Kidney (tissue), 14 donors: ENCODE measurements around the gene FASLG. TPM values are rescaled to one million over a fixed set of nuclear protein-coding genes. Genes with fewer than 3 reads are reported as not detected.

Experiments used
- DNase-seq, 5 donors: peaks; one replicate each; pipeline ENCODE4 v3.0.0-alpha.2; 2013 to 2020
- FAIRE-seq: peaks from 2 replicates; lab custom pipeline; 2012; peaks lifted over from hg19 to GRCh38; lab: Jason Lieb, UNC
- H3K27ac ChIP-seq, 2 donors: one replicate each; pipeline ENCODE4 v1.7.0; 2013; ENCODE audit warnings: low read depth in 2 of 2, low read length in 2 of 2, inconsistent platforms in 1 of 2
- H3K27me3 ChIP-seq: one replicate; pipeline ENCODE4 v1.7.1; 2013; ENCODE audit warnings: low read length, inconsistent platforms; ENCODE audit not compliant: control insufficient read depth, insufficient read depth
- H3K36me3 ChIP-seq, 3 donors: one replicate each; pipeline versions ENCODE4 v1.7.0 to v1.7.1; 2013; ENCODE audit warnings: low read length in 3 of 3, control low read depth in 1 of 3, inconsistent platforms in 1 of 3; ENCODE audit not compliant: insufficient read depth in 3 of 3, control insufficient read depth in 2 of 3
- H3K4me1 ChIP-seq, 3 donors: one replicate each; pipeline versions ENCODE4 v1.7.0 to v1.7.1; 2013; ENCODE audit warnings: low read length in 3 of 3, inconsistent platforms in 1 of 3, low read depth in 1 of 3; ENCODE audit not compliant: control insufficient read depth in 2 of 3, insufficient read depth in 2 of 3
- H3K4me3 ChIP-seq, 3 donors: one replicate each; pipeline versions ENCODE4 v1.7.0 to v1.8.1; 2013; ENCODE audit warnings: low read length in 3 of 3, control low read depth in 1 of 3, inconsistent platforms in 1 of 3
- H3K9ac ChIP-seq, 3 donors: one replicate each; pipeline versions ENCODE4 v1.7.0 to v1.7.1; 2013; ENCODE audit warnings: low read length in 3 of 3, control low read depth in 1 of 3, inconsistent platforms in 1 of 3
- H3K9me3 ChIP-seq, 3 donors: one replicate each; pipeline versions ENCODE4 v1.7.0 to v1.7.1; 2013; ENCODE audit warnings: low read length in 3 of 3, control low read depth in 1 of 3, inconsistent platforms in 1 of 3; ENCODE audit not compliant: control insufficient read depth in 2 of 3, insufficient read depth in 1 of 3
- intact Hi-C: fragments of 100-400 bp; cut with DNase I; formaldehyde crosslinking; loops from one replicate; pipeline ENCODE4 v1.11.1; 2022
- polyA plus RNA-seq: library from polyadenylated mRNA; stranded (reverse); fragments of 350-450 nt; fragmentation: Illumina TruSeq; extraction: RNeasy Lipid Tissue Mini Kit (QIAGEN cat#74804); gene quantifications from one replicate; pipeline ENCODE4 v1.2.3, GENCODE V29; 2014; ENCODE audit warnings: low read depth, low replicate concordance; ENCODE audit not compliant: insufficient read depth
- total RNA-seq: library from RNA; stranded (reverse); fragmentation: NEBNext Ultra II Directional; extraction: Animal tissue kit (Norgen Biotek cat#: 25700); gene quantifications from one replicate; pipeline ENCODE4 v1.2.1, GENCODE V29; 2021
- TF ChIP-seq, protein P1 (sequence below): IDR thresholded peaks from 3 replicates; pipeline ENCODE4 v1.5.1; 2012; ENCODE audit warnings: mild to moderate bottlenecking, moderate library complexity, borderline replicate concordance; ENCODE audit not compliant: insufficient read depth; ENCODE audit errors: extremely low read depth
- donor health status: control.
- donor health status: control.
- donor health status: control.
- donor health status: control.
- donor health status: control.
- donor health status: DM: yes; HTN: yes; CAD: no.
- donor health status: Normal renal cell carcinoma (clear cell type).

The FASLG gene
- total and polyA plus RNA-seq, 2 donors from 2014 or later: 0.50 TPM; not detected in 1

DNA sequence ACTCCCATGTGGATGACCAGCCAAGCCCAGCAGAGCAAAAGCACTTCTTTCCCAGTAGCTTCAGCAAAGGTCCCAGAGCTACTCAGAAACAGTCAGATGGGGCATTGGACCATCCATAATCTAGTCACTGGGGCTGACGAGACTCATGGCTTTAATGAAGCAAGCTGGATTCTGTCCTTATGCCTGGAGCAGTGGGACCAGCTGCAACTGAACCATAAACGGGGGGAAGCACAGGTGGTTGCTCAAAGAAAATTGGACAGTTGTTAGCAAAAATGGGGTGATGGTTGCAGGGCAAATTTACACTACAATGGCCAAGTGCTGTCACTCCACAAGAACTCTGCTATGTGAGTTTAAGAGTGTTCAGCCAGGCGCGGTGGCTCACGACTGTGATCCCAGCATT, 17.4 kb upstream of the FASLG start:
- no peaks in the 10 kb centered on the region for H3K4me1 ChIP-seq
- no peak overlapping the region for H3K4me3 ChIP-seq
- H3K27ac ChIP-seq: no peak overlapping the region
- H3K36me3 ChIP-seq: no peaks in the 10 kb centered on the region
- DNase-seq (no peak), FAIRE-seq (no peak)
- no peaks in the 10 kb centered on the region for H3K27me3 ChIP-seq
- intact Hi-C loops: no loop called here
- H3K9me3 ChIP-seq: no peaks in the 10 kb centered on the region
- H3K9ac ChIP-seq: no peak overlapping the region
- TF ChIP-seq, protein P1, sequence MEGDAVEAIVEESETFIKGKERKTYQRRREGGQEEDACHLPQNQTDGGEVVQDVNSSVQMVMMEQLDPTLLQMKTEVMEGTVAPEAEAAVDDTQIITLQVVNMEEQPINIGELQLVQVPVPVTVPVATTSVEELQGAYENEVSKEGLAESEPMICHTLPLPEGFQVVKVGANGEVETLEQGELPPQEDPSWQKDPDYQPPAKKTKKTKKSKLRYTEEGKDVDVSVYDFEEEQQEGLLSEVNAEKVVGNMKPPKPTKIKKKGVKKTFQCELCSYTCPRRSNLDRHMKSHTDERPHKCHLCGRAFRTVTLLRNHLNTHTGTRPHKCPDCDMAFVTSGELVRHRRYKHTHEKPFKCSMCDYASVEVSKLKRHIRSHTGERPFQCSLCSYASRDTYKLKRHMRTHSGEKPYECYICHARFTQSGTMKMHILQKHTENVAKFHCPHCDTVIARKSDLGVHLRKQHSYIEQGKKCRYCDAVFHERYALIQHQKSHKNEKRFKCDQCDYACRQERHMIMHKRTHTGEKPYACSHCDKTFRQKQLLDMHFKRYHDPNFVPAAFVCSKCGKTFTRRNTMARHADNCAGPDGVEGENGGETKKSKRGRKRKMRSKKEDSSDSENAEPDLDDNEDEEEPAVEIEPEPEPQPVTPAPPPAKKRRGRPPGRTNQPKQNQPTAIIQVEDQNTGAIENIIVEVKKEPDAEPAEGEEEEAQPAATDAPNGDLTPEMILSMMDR: no peak

DNA sequence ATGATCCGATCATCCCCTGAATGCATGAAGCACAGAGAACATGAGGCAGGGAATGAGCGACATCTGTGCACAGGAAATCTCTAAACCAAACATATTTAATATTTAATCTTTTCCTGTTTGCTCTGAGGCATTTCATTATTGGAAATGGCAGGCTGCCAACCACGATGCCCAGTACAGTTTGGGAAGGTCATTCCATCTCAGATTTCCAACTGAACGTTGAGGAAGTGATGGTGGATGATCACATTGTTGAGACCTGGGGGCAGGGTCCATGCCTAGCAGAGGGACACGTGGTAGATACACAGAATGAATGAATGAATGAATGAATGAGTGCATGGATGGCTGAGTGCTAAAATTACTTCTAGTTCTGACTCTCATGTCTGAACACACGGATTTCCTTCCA, 15.9 kb upstream of the FASLG start:
- intact Hi-C loops: no loop called here
- FAIRE-seq: no peak

DNA sequence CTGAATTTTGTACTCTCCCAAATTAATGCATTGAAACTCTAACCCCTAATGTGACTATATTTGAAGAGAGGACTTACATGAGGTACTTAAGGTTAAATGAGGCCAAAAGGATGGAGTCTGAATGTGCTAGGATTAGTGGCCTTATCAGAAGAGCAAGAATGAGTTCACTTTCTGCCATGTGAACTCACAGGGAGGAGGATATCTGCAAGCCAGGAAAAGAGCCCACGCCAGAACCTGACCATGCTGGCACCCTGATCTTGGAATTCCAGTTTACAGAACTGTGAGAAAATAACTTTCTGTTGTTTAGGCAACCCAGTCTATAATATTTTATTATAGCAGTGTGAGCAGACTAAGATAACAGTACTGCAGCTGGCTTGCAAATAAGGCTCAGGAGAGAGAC, 12.2 kb upstream of the FASLG start:
- no peak overlapping the region for H3K9ac ChIP-seq
- FAIRE-seq (no peak), DNase-seq (no peak)
- H3K9me3 ChIP-seq: no peaks in the 10 kb centered on the region
- H3K27ac ChIP-seq: no peak overlapping the region
- H3K4me3 ChIP-seq: no peak overlapping the region
- no peaks in the 10 kb centered on the region for H3K4me1 ChIP-seq
- no peaks in the 10 kb centered on the region for H3K36me3 ChIP-seq
- intact Hi-C loops: no loop called here
- TF ChIP-seq, protein P1: no peak
- H3K27me3 ChIP-seq: no peaks in the 10 kb centered on the region

More for the DNA sequence above, 15.9 kb upstream of the FASLG start:
- DNase-seq: no peak
- Histone ChIP-seq H3K4me1 (no peaks in the 10 kb centered on the region), H3K9me3 (no peaks in the 10 kb centered on the region), H3K9ac (no peak overlapping the region), H3K36me3 (no peaks in the 10 kb centered on the region), H3K4me3 (no peak overlapping the region), H3K27me3 (no peaks in the 10 kb centered on the region), H3K27ac (no peak overlapping the region)
- TF ChIP-seq, protein P1: no peak

DNA sequence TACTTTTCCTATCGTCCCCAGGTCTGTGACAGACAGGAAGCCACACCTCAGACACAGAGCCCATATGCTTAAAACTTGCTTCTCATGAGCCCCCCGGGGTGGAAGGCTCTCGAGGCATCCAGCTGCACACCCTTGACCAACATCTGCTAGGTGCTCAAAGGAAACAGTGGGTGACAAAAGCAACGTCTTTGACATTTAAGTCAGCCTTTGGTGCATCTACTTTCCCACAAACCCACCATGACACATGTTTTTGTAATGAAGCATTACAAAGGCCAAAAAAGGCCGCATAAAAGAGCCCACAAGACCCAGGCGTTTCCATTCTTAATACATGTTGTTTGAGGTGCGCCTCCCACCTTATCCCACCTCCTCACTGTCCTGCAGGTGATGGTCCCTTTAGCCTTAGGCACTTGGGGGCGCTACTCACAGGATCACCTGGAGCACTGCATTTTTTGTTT, 11.8 kb upstream of the FASLG start:
- Histone ChIP-seq H3K36me3 (no peaks in the 10 kb centered on the region), H3K9me3 (no peaks in the 10 kb centered on the region), H3K27ac (no peak overlapping the region), H3K4me3 (no peak overlapping the region), H3K9ac (no peak overlapping the region), H3K27me3 (no peaks in the 10 kb centered on the region), H3K4me1 (no peaks in the 10 kb centered on the region)
- FAIRE-seq: no peak
- TF ChIP-seq, protein P1: no peak
- no peak for DNase-seq
- intact Hi-C loops: no loop called here
